ENCODE results near the gene MYBPC3.

MYBPC3 gene

GRCh38 chr11:47387944-47388696 lies 35.6 kb upstream of the MYBPC3 start:
- in situ Hi-C loops (cut with MboI; ENCODE audit: low sequenced_read_pairs, unreplicated experiment) = no loop called here
- TF ChIP-seq, protein P1, sequence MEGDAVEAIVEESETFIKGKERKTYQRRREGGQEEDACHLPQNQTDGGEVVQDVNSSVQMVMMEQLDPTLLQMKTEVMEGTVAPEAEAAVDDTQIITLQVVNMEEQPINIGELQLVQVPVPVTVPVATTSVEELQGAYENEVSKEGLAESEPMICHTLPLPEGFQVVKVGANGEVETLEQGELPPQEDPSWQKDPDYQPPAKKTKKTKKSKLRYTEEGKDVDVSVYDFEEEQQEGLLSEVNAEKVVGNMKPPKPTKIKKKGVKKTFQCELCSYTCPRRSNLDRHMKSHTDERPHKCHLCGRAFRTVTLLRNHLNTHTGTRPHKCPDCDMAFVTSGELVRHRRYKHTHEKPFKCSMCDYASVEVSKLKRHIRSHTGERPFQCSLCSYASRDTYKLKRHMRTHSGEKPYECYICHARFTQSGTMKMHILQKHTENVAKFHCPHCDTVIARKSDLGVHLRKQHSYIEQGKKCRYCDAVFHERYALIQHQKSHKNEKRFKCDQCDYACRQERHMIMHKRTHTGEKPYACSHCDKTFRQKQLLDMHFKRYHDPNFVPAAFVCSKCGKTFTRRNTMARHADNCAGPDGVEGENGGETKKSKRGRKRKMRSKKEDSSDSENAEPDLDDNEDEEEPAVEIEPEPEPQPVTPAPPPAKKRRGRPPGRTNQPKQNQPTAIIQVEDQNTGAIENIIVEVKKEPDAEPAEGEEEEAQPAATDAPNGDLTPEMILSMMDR (IDR thresholded peaks at IDR 0.05; ENCODE audit: borderline replicate concordance, control extremely low read depth, extremely low read depth, insufficient read depth, missing control alignments) = no peak
- DNase-seq (ENCODE audit: low spot score) = peak; percentile 25

GRCh38 chr11:47384498-47384897 lies 32.0 kb upstream of the MYBPC3 start:
- TF ChIP-seq, protein P1 (IDR thresholded peaks at IDR 0.05; ENCODE audit: borderline replicate concordance, control extremely low read depth, extremely low read depth, insufficient read depth, missing control alignments) = no peak
- no peak for DNase-seq (ENCODE audit: low spot score)
- in situ Hi-C loops (cut with MboI; ENCODE audit: low sequenced_read_pairs, unreplicated experiment) = no loop called here

DNA sequence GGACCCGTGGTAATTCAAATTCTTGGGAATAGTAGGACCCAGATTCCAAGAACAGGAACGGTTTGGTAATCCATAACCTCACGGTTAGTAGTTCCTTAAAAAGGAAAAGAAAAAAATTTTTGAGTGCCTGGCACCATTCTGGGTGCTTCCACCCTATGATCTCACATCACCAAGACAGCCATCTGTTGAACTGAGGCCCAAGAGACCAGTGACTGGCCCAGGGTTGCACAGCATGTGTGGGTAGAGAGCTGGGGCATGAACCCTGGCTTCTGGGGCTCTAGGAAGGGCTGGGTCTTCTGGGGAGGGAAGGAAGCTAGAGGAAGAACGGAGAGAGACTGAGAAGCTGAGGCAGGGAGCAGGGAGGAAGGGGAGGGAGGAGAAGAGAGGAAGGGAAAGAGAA lies 30.6 kb upstream of the MYBPC3 start:
- TF ChIP-seq, protein P1 (IDR thresholded peaks at IDR 0.05; ENCODE audit: borderline replicate concordance, control extremely low read depth, extremely low read depth, insufficient read depth, missing control alignments) = no peak
- in situ Hi-C loops (cut with MboI; ENCODE audit: low sequenced_read_pairs, unreplicated experiment) = no loop called here
- DNase-seq (ENCODE audit: low spot score) = no peak

DNA sequence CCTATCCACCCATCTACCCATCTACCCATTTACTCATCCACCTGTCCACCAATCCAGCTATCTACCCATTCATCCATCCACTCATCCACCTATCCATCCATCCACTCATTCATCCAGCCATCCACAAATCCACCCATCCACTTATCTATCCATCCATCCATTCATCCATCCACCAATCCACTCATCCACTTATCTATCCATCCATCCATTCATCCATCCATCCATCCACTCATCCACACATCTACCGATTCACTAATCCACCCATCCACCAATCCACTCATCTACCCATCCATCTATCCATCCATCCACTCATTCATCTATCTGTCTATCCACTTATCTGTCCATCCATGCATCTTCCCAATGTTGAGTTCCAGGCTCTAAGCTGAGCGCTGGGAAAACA lies 27.6 kb upstream of the MYBPC3 start:
- no peak for DNase-seq (ENCODE audit: low spot score)
- TF ChIP-seq, protein P1 (IDR thresholded peaks at IDR 0.05; ENCODE audit: borderline replicate concordance, control extremely low read depth, extremely low read depth, insufficient read depth, missing control alignments) = no peak
- in situ Hi-C loops (cut with MboI; ENCODE audit: low sequenced_read_pairs, unreplicated experiment) = no loop called here

- in situ Hi-C loops (cut with MboI; ENCODE audit: low sequenced_read_pairs, unreplicated experiment) = no loop called here
- TF ChIP-seq, protein P1 (IDR thresholded peaks at IDR 0.05; ENCODE audit: borderline replicate concordance, control extremely low read depth, extremely low read depth, insufficient read depth, missing control alignments) = no peak
- DNase-seq (ENCODE audit: low spot score) = no peak
Measured at GRCh38 chr11:47379317-47379716, 26.8 kb upstream of the MYBPC3 start.

GRCh38 chr11:47378836-47379170 lies 26.3 kb upstream of the MYBPC3 start:
- TF ChIP-seq, protein P1 (IDR thresholded peaks at IDR 0.05; ENCODE audit: borderline replicate concordance, control extremely low read depth, extremely low read depth, insufficient read depth, missing control alignments) = no peak
- DNase-seq (ENCODE audit: low spot score) = no peak
- in situ Hi-C loops (cut with MboI; ENCODE audit: low sequenced_read_pairs, unreplicated experiment) = no loop called here
